H7 (cell line): ENCODE measurements around the gene CECR2. TPM values are rescaled to one million over a fixed set of nuclear protein-coding genes. Genes with fewer than 3 reads are reported as not detected.
A peak's percentile ranks its signal among the peaks of the same experiment; 100 is the strongest.

Experiments used
- DNase-seq: peaks from one replicate; pipeline ENCODE4 v3.0.0; 2012
- H3K27me3 ChIP-seq: 2 replicates; pipeline ENCODE4 v1.6.0; 2011; ENCODE audit warnings: mild to moderate bottlenecking, low read length; ENCODE audit not compliant: control insufficient read depth, insufficient read depth
- H3K36me3 ChIP-seq: replicated peaks from 2 replicates; pipeline ENCODE4 v1.5.1; 2011; ENCODE audit warnings: low read length; ENCODE audit not compliant: control insufficient read depth, insufficient read depth
- H3K4me3 ChIP-seq: 2 replicates; pipeline ENCODE4 v1.5.1; 2011; ENCODE audit warnings: low read depth, mild to moderate bottlenecking, control low read depth, low read length, moderate library complexity; ENCODE audit not compliant: insufficient read depth
- total RNA-seq: library from RNA; depleted of rRNA; stranded (reverse); fragments of >200 nt; shearing (Covaris generic); gene quantifications from 2 replicates; pipeline ENCODE4 v1.2.3, GENCODE V29; 2014

The CECR2 gene
- total RNA-seq, 1 experiment from 2014 or later, result 50.0 TPM

- peak; percentile 67 for DNase-seq
- H3K27me3 ChIP-seq, result no peaks in the 10 kb centered on the region
- H3K4me3 ChIP-seq, result no peak overlapping the region
Observed at GRCh38 chr22:17581056-17581455, 211.8 kb downstream of the CECR2 start.

GRCh38 chr22:17581631-17582030 lies 212.4 kb downstream of the CECR2 start:
- no peak overlapping the region for H3K4me3 ChIP-seq
- H3K27me3 ChIP-seq, result no peaks in the 10 kb centered on the region
- peak; percentile 64 for DNase-seq
- no peaks in the 10 kb centered on the region for H3K36me3 ChIP-seq

More at GRCh38 chr22:17581056-17581455, 211.8 kb downstream of the CECR2 start:
- H3K36me3 ChIP-seq, result no peaks in the 10 kb centered on the region

- H3K4me3 ChIP-seq, result no peak overlapping the region
- H3K36me3 ChIP-seq, result no peaks in the 10 kb centered on the region
- no peaks in the 10 kb centered on the region for H3K27me3 ChIP-seq
- DNase-seq, result no peak
Observed at GRCh38 chr22:17583151-17583550, 213.9 kb downstream of the CECR2 start.

DNA sequence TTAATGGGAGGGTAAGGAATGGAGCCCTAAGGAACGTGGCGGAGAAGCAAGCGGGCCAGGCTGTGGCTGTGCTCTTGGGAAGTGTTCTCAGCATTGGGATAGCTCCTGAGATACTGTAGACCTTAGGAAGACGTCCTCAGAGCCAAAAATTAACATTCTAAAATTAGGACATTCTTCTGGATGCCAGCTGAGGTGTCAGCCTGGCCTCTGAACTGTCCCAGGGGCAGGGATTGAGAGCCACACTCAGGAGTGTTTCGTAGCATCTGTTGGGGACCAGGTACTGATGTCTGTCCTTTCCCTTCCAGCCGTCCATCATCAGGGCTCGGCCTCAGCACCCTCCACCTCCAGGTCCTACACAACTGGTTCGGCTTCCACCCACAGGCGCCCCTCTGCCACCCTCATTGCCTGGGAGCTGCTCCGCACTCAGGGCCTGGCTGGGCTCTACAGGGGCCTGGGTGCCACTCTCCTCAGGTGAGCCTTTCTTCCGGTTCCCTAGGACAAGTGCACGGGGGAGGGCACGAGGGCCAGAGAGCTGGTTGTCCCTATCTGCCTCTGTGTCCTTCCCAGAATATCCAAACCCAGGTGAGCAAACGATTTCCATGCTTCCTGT lies 217.7 kb downstream of the CECR2 start:
- Histone ChIP-seq H3K4me3 (no peak overlapping the region), H3K36me3 (no peaks in the 10 kb centered on the region; the same call in 1 of the 2 replicates), H3K27me3 (no peaks in the 10 kb centered on the region)
- no peak for DNase-seq

DNA sequence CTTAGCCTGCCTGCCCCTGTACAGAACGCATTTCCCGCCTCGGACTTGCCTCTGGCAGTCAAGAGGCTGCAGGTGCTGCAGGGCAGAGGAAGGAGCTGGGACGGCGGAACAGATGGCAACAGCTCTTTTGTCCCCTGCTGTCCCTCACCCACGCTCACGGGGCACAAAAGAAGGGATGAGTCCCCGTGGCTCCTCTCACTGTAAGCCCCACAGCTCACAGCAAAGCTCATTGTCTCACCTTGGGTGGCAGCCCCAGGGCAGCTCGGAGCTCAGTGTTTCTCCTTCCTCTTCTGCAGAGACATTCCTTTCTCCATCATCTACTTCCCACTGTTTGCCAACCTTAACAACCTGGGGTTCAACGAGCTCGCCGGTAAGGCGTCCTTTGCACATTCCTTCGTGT lies 218.4 kb downstream of the CECR2 start:
- H3K27me3 ChIP-seq, result no peaks in the 10 kb centered on the region
- DNase-seq, result no peak
- H3K36me3 ChIP-seq, result peaks cover 5% of the 10 kb centered on the region
- no peak overlapping the region for H3K4me3 ChIP-seq

- Histone ChIP-seq H3K27me3 (no peaks in the 10 kb centered on the region), H3K4me3 (no peak overlapping the region), H3K36me3 (peaks cover 6% of the 10 kb centered on the region)
- DNase-seq, result no peak
Observed at GRCh38 chr22:17588606-17589005, 219.3 kb downstream of the CECR2 start.

DNA sequence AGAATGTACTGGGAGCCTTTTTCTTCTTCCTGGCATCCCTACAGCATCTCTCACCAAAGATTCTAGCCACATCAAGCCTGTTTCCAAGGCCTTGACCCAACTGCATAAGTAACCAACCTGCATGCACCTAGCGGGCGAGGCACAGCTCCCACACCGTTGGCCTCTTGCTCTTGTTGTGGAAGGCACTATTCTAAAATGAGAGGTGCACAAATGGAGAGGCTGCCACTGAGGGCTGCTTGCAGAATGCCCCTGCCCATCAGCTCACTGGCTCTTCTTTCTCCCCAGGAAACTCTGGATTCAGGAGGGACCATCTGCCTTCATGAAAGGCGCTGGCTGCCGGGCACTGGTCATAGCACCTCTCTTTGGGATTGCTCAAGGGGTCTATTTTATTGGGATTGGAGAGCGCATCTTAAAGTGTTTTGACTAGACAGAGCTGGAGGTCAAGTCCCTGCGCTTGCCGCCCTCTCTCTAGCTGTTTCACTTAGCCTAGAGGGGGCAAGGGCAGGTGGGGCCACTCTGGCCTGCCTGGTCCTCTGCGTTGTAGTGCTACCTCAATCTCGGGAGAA lies 220.6 kb downstream of the CECR2 start:
- H3K4me3 ChIP-seq, result no peak overlapping the region
- DNase-seq, result no peak
- H3K27me3 ChIP-seq, result no peaks in the 10 kb centered on the region
- H3K36me3 ChIP-seq, result peaks cover 9% of the 10 kb centered on the region

DNA sequence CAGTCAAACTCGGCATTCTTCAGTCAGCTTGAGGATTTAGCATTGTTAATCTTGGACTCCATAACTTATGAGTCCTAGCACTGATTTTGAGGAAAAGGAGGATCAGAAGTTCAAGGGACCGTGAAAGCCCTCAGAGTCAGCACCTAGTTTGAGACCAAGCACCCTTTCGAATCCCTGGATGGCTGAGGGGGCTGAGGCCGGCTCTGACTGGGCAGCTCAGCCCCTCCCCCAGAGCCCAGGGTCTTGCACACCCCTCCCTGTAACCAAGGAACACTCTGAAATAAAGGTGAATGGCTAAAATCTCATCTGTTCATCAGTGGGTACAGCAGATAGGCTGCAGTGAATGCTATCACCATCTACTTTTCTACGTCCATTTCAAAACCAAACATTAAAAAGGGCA lies 221.3 kb downstream of the CECR2 start:
- H3K36me3 ChIP-seq, result peaks cover 9% of the 10 kb centered on the region
- H3K27me3 ChIP-seq, result no peaks in the 10 kb centered on the region
- DNase-seq, result no peak
- no peak overlapping the region for H3K4me3 ChIP-seq

DNA sequence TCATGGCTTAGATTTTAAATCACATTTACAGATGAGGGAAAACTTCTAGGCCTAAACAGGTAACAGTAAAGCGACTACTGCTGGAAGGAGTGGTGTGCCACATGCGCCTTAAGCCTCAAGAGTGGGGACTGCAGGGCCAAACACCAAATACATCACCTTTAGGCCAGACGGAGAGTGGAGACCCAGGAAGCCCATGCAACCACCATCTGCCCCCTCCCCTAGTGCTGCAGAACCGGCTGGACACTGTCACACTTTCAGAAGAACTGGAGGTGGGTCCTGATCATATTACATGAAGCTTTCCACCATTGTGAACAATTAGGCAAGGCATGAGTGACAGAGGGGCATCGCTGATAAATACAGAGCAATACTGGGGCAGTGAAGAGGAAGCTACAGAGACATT lies 222.9 kb downstream of the CECR2 start:
- no peaks in the 10 kb centered on the region for H3K27me3 ChIP-seq
- no peak overlapping the region for H3K4me3 ChIP-seq
- DNase-seq, result no peak
- H3K36me3 ChIP-seq, result peaks cover 15% of the 10 kb centered on the region

GRCh38 chr22:17596226-17596625 lies 227.0 kb downstream of the CECR2 start:
- Histone ChIP-seq H3K4me3 (no peak overlapping the region), H3K27me3 (no peaks in the 10 kb centered on the region), H3K36me3 (peaks cover 27% of the 10 kb centered on the region)
- no peak for DNase-seq

DNA sequence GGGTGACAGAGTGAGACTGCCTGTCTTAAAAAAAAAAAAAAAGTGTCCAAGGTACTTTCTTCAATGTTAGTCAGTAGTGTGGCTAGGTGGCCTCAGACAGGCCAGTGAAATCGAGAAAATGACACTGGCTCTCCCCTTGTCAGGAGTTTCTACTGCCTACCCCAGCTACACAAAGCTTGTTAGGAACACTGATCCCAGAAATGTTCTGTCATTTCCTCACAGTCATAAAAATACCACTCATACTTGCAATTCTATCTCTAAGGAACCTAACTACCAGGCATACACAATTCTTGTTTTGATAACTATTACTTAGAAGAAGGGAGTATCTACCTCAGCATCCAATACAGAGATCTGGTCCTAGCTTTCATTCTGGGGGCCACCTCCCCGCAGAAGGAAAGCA lies 228.0 kb downstream of the CECR2 start:
- DNase-seq, result no peak
- Histone ChIP-seq H3K36me3 (peaks cover 26% of the 10 kb centered on the region), H3K4me3 (no peak overlapping the region), H3K27me3 (no peaks in the 10 kb centered on the region)

GRCh38 chr22:17598318-17598717 lies 229.1 kb downstream of the CECR2 start:
- Histone ChIP-seq H3K36me3 (peaks cover 21% of the 10 kb centered on the region), H3K4me3 (no peak overlapping the region), H3K27me3 (no peaks in the 10 kb centered on the region)
- DNase-seq, result no peak

DNA sequence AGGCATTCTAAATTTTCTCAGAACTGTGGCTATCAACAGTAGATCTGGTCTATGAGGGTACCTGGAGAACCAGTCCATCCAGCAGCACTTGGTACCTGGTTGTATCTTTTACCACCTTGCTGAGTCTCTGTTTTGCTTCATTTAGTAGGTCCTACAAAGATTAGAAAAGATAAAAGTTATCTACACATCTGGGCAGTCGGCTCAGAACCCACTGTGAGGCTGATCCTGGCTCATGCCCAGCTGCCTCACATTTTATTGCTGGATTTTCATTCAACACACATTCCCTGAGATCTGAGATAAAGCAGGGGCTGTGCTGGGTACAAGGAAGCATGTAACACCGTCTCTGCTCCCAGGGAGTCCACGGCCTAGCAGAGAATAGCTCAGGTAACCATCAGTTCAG lies 231.8 kb downstream of the CECR2 start:
- DNase-seq, result no peak
- Histone ChIP-seq H3K36me3 (peaks cover 20% of the 10 kb centered on the region), H3K27me3 (no peaks in the 10 kb centered on the region), H3K4me3 (no peak overlapping the region)

GRCh38 chr22:17603668-17604067 lies 234.4 kb downstream of the CECR2 start:
- DNase-seq, result no peak
- H3K36me3 ChIP-seq, result peaks cover 11% of the 10 kb centered on the region
- no peak overlapping the region for H3K4me3 ChIP-seq
- no peaks in the 10 kb centered on the region for H3K27me3 ChIP-seq

DNA sequence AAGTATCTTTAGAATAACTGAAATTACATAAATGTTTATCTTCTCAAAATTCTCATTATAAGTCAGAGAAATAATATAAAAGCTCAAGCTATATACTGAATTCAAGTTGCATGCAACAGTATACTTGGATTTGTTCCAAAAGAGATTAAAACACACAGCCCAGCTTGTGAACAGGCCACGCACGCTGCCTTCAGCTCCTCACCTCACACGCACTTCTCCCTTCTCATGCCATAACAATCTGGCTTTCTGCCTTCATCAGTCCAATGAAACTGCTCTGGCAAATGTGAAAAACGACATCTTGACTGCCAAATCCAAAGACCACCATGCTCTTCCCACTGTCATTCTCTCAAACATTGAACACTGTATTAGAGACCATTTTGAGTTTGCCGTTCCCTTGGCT lies 237.2 kb downstream of the CECR2 start:
- no peak for DNase-seq
- Histone ChIP-seq H3K27me3 (no peaks in the 10 kb centered on the region), H3K4me3 (no peak overlapping the region), H3K36me3 (peaks cover 8% of the 10 kb centered on the region)
